CD4-positive, alpha-beta T cell treated with Interleukin-12 subunit alpha and Interleukin-12 subunit beta, for 1 hour (primary cell): Measurements from ENCODE around the gene PTPRN2.

Experiments
- DNase-seq: peaks from one replicate; pipeline ENCODE4 v3.0.0-alpha.2; 2020

PTPRN2 gene

GRCh38 chr7:158602905-158603772 is 15.5 kb upstream of the PTPRN2 start:
- DNase-seq = no peak

DNA sequence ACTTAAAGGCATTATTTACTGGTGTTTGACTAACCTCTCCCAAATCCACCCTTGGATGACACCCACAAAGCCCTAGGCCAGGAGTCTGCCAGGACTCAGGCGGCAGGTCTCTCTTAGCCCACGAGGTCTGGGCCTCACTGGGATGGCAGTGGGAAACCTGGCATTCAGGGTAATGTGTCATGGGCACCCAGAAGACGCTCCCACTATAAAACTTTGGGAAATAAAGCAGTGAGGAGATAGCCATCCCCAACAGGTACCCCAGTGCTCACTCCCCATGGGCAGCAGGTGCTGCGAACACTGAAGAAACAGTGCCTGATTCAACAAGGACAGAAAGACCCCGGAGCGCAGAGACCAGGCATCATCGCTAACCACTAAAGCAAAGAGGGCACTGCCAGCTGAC is 14.4 kb upstream of the PTPRN2 start:
- DNase-seq = no peak

DNA sequence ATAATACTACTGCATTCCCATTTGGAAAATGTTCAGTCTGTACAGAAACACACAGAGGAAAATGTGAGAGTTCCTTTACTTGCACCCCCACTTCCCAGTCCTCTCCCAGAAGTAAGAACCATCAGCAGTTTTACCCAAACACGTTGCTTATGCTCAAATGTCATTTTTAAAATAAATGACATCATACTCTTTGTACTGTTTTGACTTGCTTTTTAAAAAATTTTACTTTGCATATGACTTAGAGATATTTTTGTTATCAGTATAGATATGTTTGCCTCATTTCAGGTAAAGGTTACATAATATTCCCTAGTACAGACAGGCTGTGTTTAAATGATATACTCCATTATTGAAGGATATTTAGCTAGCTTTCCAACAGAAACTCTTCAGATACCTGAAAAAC is 13.5 kb upstream of the PTPRN2 start:
- no peak for DNase-seq

GRCh38 chr7:158596745-158597144 is 9.1 kb upstream of the PTPRN2 start:
- no peak for DNase-seq

- no peak for DNase-seq
These were observed 8.7 kb upstream of the PTPRN2 start for GRCh38 chr7:158596309-158596708.

- DNase-seq = peak; percentile 17
These were observed 7.4 kb upstream of the PTPRN2 start for GRCh38 chr7:158595068-158595467.

- no peak for DNase-seq
These were observed 4.9 kb upstream of the PTPRN2 start for GRCh38 chr7:158592541-158592940.

GRCh38 chr7:158591944-158592343 is 4.3 kb upstream of the PTPRN2 start:
- no peak for DNase-seq

- no peak for DNase-seq
These were observed 2.5 kb upstream of the PTPRN2 start for GRCh38 chr7:158590181-158590530.

- no peak for DNase-seq
These were observed 2.0 kb upstream of the PTPRN2 start for GRCh38 chr7:158589653-158590052.

GRCh38 chr7:158588878-158589442 is 1.3 kb upstream of the PTPRN2 start:
- no peak for DNase-seq

DNA sequence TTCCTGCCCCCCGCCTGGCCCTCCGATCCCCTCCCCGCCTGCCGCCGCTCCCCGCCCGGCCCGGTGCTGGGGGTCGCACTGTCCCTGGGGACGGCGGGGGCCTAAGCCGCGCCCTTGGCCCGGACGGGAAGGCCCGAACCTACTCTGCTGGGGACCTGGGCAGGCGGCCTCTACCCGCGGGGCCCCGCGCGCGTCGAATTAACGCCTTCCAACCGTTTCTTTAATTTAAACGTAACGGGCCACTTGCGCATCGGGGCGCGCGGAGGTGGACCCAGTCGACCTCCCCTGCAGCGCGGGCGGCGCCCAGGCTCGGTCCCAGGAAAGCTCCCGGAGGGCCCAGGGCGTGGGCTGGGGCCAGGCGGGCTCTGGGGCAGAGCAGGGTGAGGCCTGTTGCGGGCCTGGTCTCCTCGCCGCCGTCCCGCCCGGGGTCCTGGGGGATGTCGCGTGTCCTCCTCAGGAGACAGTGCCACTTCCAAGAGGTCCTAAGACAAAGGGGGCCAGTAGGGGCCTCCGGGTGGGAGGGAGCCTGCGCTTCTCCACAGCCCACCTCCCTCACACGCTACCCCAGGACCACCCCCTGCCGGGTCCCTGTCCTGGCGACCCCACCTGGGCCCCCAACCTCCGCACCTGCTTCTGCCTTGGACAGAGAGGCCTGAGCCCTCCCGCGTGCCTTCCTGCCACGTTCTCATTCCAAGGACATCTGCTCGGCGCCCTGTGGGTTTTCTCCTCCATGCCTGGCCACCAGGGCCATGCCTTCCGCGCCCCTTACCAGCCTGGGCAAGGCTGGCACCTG is 658 bp upstream of the PTPRN2 start:
- no peak for DNase-seq

DNA sequence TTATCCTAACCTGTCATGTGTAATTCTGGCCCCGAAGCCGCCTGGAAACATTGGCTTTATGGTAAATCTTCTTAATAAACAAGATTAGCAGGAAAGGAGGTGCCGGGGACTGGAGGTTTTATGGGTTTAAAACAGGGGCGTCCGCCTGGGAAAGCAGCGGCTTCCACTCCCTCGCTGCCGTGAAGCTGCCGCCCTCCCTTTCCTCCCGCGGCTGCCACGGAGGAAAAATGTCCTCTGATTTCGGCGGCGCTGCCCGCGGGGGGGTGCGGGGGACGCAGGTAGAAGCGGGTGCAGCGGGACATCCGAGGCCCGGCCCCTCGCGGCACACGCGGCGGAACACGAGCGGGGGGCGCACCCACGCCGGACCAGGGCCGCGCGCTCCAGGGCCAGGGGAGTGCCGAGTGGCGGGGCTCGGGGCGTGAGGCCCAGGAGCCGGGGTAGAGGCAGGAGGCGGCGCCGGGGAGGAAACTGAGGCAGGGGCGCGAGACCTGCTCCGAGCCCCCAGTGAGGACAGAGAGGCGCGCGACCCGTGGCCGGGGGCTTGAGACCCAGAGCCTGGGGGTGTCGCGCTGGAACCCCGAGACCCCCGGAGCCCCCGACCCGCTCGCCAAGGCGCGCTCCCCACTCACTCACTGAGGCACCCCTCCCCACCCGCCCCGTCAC is 993 bp downstream of the PTPRN2 start:
- DNase-seq = no peak

DNA sequence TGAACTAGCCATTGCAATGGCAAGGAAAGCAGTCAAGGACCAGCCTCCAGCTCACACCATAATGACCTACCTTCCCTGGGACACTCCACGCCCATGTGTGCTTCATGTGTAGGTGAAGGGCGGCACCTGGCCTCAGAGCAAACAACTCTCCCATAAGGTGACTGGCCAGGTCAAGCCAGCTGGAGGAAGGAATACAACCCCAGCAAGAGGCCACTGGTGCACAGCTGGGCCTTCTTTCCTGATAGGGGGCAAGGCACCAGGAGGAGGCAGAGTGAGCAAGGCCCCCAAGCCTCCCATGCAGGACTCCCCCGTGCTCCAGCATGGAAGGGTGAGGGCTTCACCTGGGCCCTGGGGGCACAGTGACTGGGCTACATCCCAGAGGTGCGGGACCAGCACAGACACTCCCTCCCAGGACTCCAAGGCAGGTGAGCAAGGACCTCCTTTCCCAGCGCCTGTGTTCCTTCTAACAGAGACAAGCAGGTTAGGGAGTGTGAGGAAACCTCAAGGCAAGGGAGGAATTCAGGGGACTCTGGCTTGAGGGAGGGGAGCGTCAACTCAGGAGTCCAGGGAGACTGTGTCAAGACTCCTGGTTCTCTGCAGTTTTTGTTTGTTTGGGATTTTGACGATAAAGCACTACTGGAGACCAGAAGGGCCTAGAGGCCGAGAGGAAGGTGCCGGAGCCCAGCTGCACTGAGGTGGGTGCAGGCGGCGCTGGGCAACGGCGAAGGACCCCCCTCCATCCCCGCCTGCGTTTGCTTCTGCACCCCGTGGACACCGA is 1.7 kb downstream of the PTPRN2 start:
- DNase-seq = no peak

- no peak for DNase-seq
These were observed 3.2 kb downstream of the PTPRN2 start for GRCh38 chr7:158584407-158584806.

- no peak for DNase-seq
These were observed 3.8 kb downstream of the PTPRN2 start for GRCh38 chr7:158583810-158584209.

DNA sequence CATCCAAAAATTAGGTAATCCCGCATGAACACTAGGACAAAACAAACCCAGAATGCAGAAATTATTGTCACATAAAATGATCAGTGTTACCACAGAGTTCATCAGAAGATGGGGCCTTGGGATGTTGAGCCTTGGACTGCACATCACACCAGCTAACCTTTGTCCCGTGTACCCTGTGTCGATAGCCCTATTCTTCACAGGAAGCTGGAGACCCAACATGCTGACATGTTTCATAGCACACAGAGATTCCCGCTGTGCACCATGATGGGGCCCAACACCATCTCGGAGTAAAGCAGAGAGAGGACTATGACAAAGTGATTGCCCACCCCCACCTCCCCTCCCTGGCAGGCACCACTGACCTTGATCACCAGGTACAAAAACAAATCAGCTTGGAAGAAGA is 4.5 kb downstream of the PTPRN2 start:
- DNase-seq = no peak

DNA sequence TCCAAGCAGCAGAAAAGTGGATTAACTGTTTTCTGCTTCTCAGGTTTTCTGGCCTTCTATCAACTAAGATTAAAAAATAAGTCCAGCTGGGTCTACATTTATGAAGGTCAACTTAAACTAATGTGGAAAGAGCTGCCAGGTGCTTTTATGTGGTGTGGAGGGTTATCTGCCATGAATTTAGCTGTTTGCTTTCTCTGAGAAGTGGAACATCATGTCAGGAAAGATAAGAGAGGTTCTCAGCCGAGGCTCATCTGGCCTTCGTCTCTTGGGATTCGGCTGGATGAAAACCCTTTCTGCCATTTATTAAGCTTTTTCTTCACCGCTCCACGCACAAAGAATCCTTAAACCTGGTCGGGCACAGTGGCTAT is 5.5 kb downstream of the PTPRN2 start:
- DNase-seq = no peak

GRCh38 chr7:158581440-158582088 is 6.1 kb downstream of the PTPRN2 start:
- no peak for DNase-seq

GRCh38 chr7:158579662-158580646 is 7.7 kb downstream of the PTPRN2 start:
- DNase-seq = no peak
